K562 (cell line): Measurements from ENCODE around the gene PTPRT. TPM values are rescaled to one million over a fixed set of nuclear protein-coding genes. Genes with fewer than 3 reads are reported as not detected.

Experiments
- ATAC-seq: fragments of 200-7000 bp; cut with Tn5 transposase; 3 replicates; pipeline ENCODE4 v1.9.1; 2020; ENCODE audit warnings: moderate library complexity
- BruUV-seq: library from RNA; stranded (reverse); fragments of 400-500 nt; replicated peaks from 2 replicates; lab custom pipeline; 2021; lab: Mats Ljungman, UMichigan
- CTCF ChIA-PET: fragments of 300-600 bp; formaldehyde crosslinking; extraction: SDS; loops from one replicate; lab custom pipeline; 2021; ENCODE audit warnings: low intra/inter-chr PET ratio; lab: Yijun Ruan, JAX
- POLR2A ChIA-PET: fragments of 300-600, 350-650 bp; sonication (Branson Sonifier 250); formaldehyde crosslinking; extraction: SDS; loops from one replicate; lab custom pipeline; 2021; ENCODE audit warnings: antibody characterized with exemption, inconsistent platforms; lab: Yijun Ruan, JAX
- DNase-seq, 4 experiments: peaks; one replicate each; pipeline versions ENCODE4 v3.0.0 to v3.0.0-alpha.2; 2011 to 2018; ENCODE audit warnings: low spot score in 3 of 4, mixed read lengths in 3 of 4; ENCODE audit errors: extremely low read depth in 1 of 4
- FAIRE-seq: peaks from 2 replicates; lab custom pipeline; 2011; peaks lifted over from hg19 to GRCh38; lab: Jason Lieb, UNC
- H2AFZ ChIP-seq: 2 replicates; pipeline ENCODE4 v1.6.0; 2011; ENCODE audit warnings: low read depth, low read length, control low read depth, inconsistent platforms
- H3K27ac ChIP-seq: fragments of 200-600 bp; 3 replicates; pipeline ENCODE4 v1.8.0; 2011; ENCODE audit warnings: low read depth, mild to moderate bottlenecking, control low read depth, inconsistent platforms, low read length, moderate library complexity, mixed read lengths; ENCODE audit errors: extremely low read depth
- H3K27me3 ChIP-seq, 2 experiments: fragments of 300-600 bp in 1 of 2; 2 replicates in 1 of 2; 3 replicates in 1 of 2; pipeline versions ENCODE4 v1.6.0 to v1.8.0; 2011; ENCODE audit warnings: inconsistent platforms in 2 of 2, low read length in 2 of 2, mild to moderate bottlenecking in 1 of 2, mixed read lengths in 1 of 2, moderate library complexity in 1 of 2; ENCODE audit not compliant: control insufficient read depth in 2 of 2, insufficient read depth in 2 of 2
- H3K36me3 ChIP-seq: fragments of 300-600 bp; 3 replicates; pipeline ENCODE4 v1.8.0; 2011; ENCODE audit warnings: mild to moderate bottlenecking, low read length, inconsistent platforms; ENCODE audit not compliant: control insufficient read depth, insufficient read depth
- H3K4me1 ChIP-seq, 2 experiments: fragments of 200-600 bp in 1 of 2; replicated peaks in 1 of 2; 2 replicates in 1 of 2; 3 replicates in 1 of 2; pipeline versions ENCODE4 v1.5.1 to v1.8.0; 2011; ENCODE audit warnings: inconsistent platforms in 2 of 2, low read length in 2 of 2, mild to moderate bottlenecking in 1 of 2, mixed read lengths in 1 of 2, moderate library complexity in 1 of 2; ENCODE audit not compliant: control insufficient read depth in 2 of 2, insufficient read depth in 2 of 2
- H3K4me2 ChIP-seq: 2 replicates; pipeline ENCODE4 v1.6.1; 2011; ENCODE audit warnings: low read length, control low read depth, inconsistent platforms, mixed read lengths; ENCODE audit not compliant: insufficient read depth
- H3K4me3 ChIP-seq: fragments of 200-600 bp; sonication (generic), shearing (Covaris generic); 2 replicates; pipeline ENCODE4 v1.5.1; 2016; ENCODE audit warnings: control low read depth, inconsistent platforms
- H3K79me2 ChIP-seq: fragments of 200-600 bp; 3 replicates; pipeline ENCODE4 v1.8.0; 2011; ENCODE audit warnings: low read length, inconsistent platforms; ENCODE audit not compliant: control insufficient read depth, insufficient read depth
- H3K9ac ChIP-seq, 2 experiments: 2 replicates each; pipeline versions ENCODE4 v1.6.0 to v1.6.1; 2011; ENCODE audit warnings: low read depth in 2 of 2, low read length in 2 of 2, control low read depth in 1 of 2, inconsistent platforms in 1 of 2, mild to moderate bottlenecking in 1 of 2, mixed read lengths in 1 of 2; ENCODE audit not compliant: insufficient read depth in 1 of 2
- H3K9me1 ChIP-seq: one replicate; pipeline ENCODE4 v1.6.0; 2011; ENCODE audit warnings: inconsistent platforms, mild to moderate bottlenecking, low read length, moderate library complexity; ENCODE audit not compliant: control insufficient read depth, insufficient read depth
- H3K9me3 ChIP-seq: replicated peaks from 2 replicates; pipeline ENCODE4 v1.5.1; 2011; ENCODE audit warnings: low read depth, low read length, inconsistent platforms; ENCODE audit not compliant: control insufficient read depth, insufficient read depth
- H4K20me1 ChIP-seq: replicated peaks from 2 replicates; pipeline ENCODE4 v1.6.1; 2011; ENCODE audit warnings: low read length, inconsistent platforms, mixed read lengths; ENCODE audit not compliant: control insufficient read depth, insufficient read depth
- CEBPG ChIP-seq, 3 experiments: fragments of 200-800 bp in 1 of 3; sonication (Bioruptor generic) in 1 of 3; sonication (generic) in 1 of 3; formaldehyde crosslinking in 1 of 3; IDR thresholded peaks in 2 of 3; conservative IDR thresholded peaks in 1 of 3; 2 replicates each; pipeline versions ENCODE4 v1.6.1 to v1.8.0; 2016 to 2022; ENCODE audit warnings: missing compliant biosample characterization in 2 of 3, missing genetic modification characterization in 2 of 3, mild to moderate bottlenecking in 1 of 3, missing genetic modification reagents in 1 of 3
- WGBS: fragments of 100-300 bp; shearing (Covaris generic); methylation state at CpG from one replicate; pipeline ENCODE4 v1.1.6; 2016; ENCODE audit warnings: low coverage, mixed read lengths; ENCODE audit not compliant: insufficient coverage; ENCODE audit errors: missing lambda C conversion rate; 5-methylcytosine and 5-hydroxymethylcytosine counted together
- in situ Hi-C: fragments of 300-500 bp; cut with MboI; formaldehyde crosslinking; loops from 4 replicates; pipeline ENCODE4 v1.15.0; 2018; ENCODE audit warnings: inconsistent platforms, mixed read lengths
- intact Hi-C: fragments of 100-400 bp; cut with micrococcal nuclease; formaldehyde crosslinking; loops from 2 replicates; pipeline ENCODE4 v1.14.2; 2022
- polyA plus RNA-seq, 8 experiments: library from polyadenylated mRNA; depleted of rRNA in 4 of 8; stranded (reverse) in 5 of 8; unstranded in 3 of 8; fragments of >200 nt; fragmentation: Nextera tagmentation in 2 of 8; fragmentation: Illumina TruSeq in 1 of 8; extraction: Ambion mirVana in 2 of 8; extraction: Trizol in 1 of 8; gene quantifications; 2 replicates each; pipeline versions ENCODE4 v1.2.1 to v1.2.3, GENCODE V29; 2011 to 2014; ENCODE audit warnings: inconsistent platforms in 1 of 8, missing spikeins in 1 of 8
- total RNA-seq, 7 experiments: library from RNA; depleted of rRNA in 6 of 7; stranded (reverse); fragments of >200 nt in 6 of 7; fragmentation: Illumina TruSeq in 2 of 7; extraction: Trizol in 2 of 7; gene quantifications; 2 replicates each; pipeline versions ENCODE4 v1.2.1 to v1.2.3, GENCODE V29; 2011 to 2021; ENCODE audit warnings: low replicate concordance in 1 of 7
- TF ChIP-seq, protein P1 (sequence below): sonication (generic); formaldehyde crosslinking; IDR thresholded peaks from 2 replicates; pipeline ENCODE4 v1.8.0; 2023; ENCODE audit warnings: mild to moderate bottlenecking, missing genetic modification reagents

Gene PTPRT
- total and polyA plus RNA-seq, 9 of the 15 experiments (the other 6 are each of a cell fraction or from before 2014, with no cell fraction given) = not detected

DNA sequence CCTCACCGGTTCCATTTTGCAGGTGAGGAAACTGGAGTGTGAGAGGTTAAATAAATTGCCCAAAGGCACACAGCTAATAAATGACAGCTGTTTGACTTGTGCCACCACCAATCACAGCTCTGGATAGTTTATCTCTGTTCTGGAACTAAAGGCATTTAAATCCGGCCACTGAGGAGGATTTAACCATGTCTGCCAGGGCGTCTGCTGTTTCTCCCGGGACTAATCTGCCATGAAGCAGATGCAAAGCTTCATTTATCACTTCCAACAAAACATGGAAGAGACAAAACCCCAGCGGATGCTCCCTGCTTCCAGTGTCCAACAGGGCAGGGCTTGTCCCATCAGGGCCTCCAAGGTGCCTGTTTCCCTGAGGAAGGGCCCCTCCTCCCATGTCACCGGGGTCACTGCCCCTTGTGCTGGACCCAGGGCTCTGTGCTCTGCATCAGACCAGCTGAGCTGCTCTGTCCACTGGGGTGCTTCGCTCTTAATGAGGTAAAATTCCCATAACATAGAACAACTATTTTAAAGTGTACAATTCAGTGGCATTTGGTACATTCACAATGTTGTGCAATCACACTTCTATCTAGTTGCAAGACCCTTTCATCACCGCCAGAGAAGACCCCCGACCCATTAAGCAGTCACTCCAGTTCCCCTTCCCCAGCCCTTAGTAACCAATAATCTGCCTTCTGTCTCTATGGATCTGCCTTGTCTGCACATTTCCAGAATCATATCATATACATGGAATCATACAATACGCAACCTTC lies 244.3 kb downstream of the PTPRT start:
- ChIA-PET CTCF (no interaction called here), POLR2A (no interaction called here)
- no peaks in the 10 kb centered on the region for H3K36me3 ChIP-seq
- H3K27me3 ChIP-seq = no peaks in the 10 kb centered on the region; a peak in 1 of 5 replicates
- in situ Hi-C loops = no loop called here
- H3K27ac ChIP-seq = no peak overlapping the region
- no peak overlapping the region for H3K4me2 ChIP-seq
- BruUV-seq = no TSS peak
- no peaks in the 10 kb centered on the region for H3K9me3 ChIP-seq
- no peaks in the 10 kb centered on the region for H3K4me1 ChIP-seq
- ATAC-seq (no peak), DNase-seq (no peak), FAIRE-seq (no peak)
- 2% methylated on average over 10 of the region's 10 CpGs for WGBS
- no peaks in the 10 kb centered on the region for H4K20me1 ChIP-seq
- intact Hi-C loops = no loop called here
- no peak overlapping the region; a peak in 1 of 4 replicates for H3K9ac ChIP-seq
- H3K79me2 ChIP-seq = no peaks in the 10 kb centered on the region
- H3K9me1 ChIP-seq = no peaks in the 10 kb centered on the region
- TF ChIP-seq, protein P1, sequence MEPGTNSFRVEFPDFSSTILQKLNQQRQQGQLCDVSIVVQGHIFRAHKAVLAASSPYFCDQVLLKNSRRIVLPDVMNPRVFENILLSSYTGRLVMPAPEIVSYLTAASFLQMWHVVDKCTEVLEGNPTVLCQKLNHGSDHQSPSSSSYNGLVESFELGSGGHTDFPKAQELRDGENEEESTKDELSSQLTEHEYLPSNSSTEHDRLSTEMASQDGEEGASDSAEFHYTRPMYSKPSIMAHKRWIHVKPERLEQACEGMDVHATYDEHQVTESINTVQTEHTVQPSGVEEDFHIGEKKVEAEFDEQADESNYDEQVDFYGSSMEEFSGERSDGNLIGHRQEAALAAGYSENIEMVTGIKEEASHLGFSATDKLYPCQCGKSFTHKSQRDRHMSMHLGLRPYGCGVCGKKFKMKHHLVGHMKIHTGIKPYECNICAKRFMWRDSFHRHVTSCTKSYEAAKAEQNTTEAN (CRISPR knock-in tag) = no peak
- TF ChIP-seq CEBPG (CRISPR knock-in tag; IDR thresholded peaks at IDR 0.05) (no peak), CEBPG (tag; conservative IDR thresholded peaks at IDR 0.05 in 1 of 2, IDR thresholded peaks at IDR 0.05 in 1 of 2) (peak in 1 of 2 experiments; percentile 51; a peak in 1 of 4 replicates)
- no peak overlapping the region for H3K4me3 ChIP-seq
- H2AFZ ChIP-seq = no peak overlapping the region
